GM12878 (cell line): Measurements from ENCODE around the gene KDM8. TPM values are rescaled to one million over a fixed set of nuclear protein-coding genes. Genes with fewer than 3 reads are reported as not detected.
A peak's percentile ranks its signal among the peaks of the same experiment; 100 is the strongest.

Experiments used
- ATAC-seq: fragments of 200-7000 bp; cut with Tn5 transposase; 3 replicates; pipeline ENCODE4 v1.9.1; 2020; ENCODE audit warnings: mild to moderate bottlenecking, moderate library complexity
- BruUV-seq: library from RNA; stranded (reverse); fragments of 400-500 nt; replicated peaks from 2 replicates; lab custom pipeline; 2021; lab: Mats Ljungman, UMichigan
- CTCF ChIA-PET: fragments of 300-600 bp; sonication (Branson Sonifier 250); formaldehyde crosslinking; extraction: SDS; loops from one replicate; lab custom pipeline; 2021; ENCODE audit warnings: inconsistent platforms; lab: Yijun Ruan, JAX
- POLR2A ChIA-PET: fragments of 350-600 bp; formaldehyde crosslinking; extraction: SDS; loops from one replicate; lab custom pipeline; 2021; ENCODE audit warnings: inconsistent platforms; lab: Charles Lee
- RAD21 ChIA-PET: fragments of 300-600 bp; sonication (Branson Sonifier 250); formaldehyde crosslinking; loops from one replicate; lab custom pipeline; 2023; ENCODE audit warnings: antibody characterized with exemption; ENCODE audit not compliant: unreplicated experiment; lab: Charles Lee
- SMC1A ChIA-PET: fragments of 300-600 bp; sonication (Branson Sonifier 250); formaldehyde crosslinking; loops from one replicate; lab custom pipeline; 2023; ENCODE audit not compliant: unreplicated experiment, uncharacterized antibody; lab: Charles Lee
- DNase-seq: peaks from one replicate; pipeline ENCODE4 v3.0.0-alpha.2; 2011; ENCODE audit warnings: low read depth, low spot score
- FAIRE-seq: peaks from 3 replicates; lab custom pipeline; 2011; peaks lifted over from hg19 to GRCh38; lab: Jason Lieb, UNC
- H2AFZ ChIP-seq: 2 replicates; pipeline ENCODE4 v1.6.0; 2011; ENCODE audit warnings: low read depth, low read length, control low read depth; ENCODE audit not compliant: control insufficient read depth
- H3K27ac ChIP-seq: 2 replicates; pipeline ENCODE4 v1.5.1; 2011; ENCODE audit warnings: control low read depth; ENCODE audit not compliant: control insufficient read depth, insufficient read depth
- H3K27me3 ChIP-seq, 2 experiments: replicated peaks in 1 of 2; 2 replicates each; pipeline versions ENCODE4 v1.6.0 to v1.6.1; 2011; ENCODE audit warnings: low read length in 1 of 2; ENCODE audit not compliant: control insufficient read depth in 2 of 2, insufficient read depth in 2 of 2
- H3K36me3 ChIP-seq, 2 experiments: 2 replicates each; pipeline ENCODE4 v1.5.1; 2011; ENCODE audit warnings: low read length in 1 of 2; ENCODE audit not compliant: control insufficient read depth in 2 of 2, insufficient read depth in 2 of 2
- H3K4me1 ChIP-seq: 2 replicates; pipeline ENCODE4 v1.6.1; 2011; ENCODE audit warnings: mild to moderate bottlenecking, low read length, moderate library complexity, mixed read lengths; ENCODE audit not compliant: control insufficient read depth, insufficient read depth
- H3K4me2 ChIP-seq: 2 replicates; pipeline ENCODE4 v1.6.0; 2011; ENCODE audit warnings: control low read depth; ENCODE audit not compliant: control insufficient read depth, insufficient read depth
- H3K4me3 ChIP-seq: fragments of 200-600 bp; sonication (generic); 2 replicates; pipeline ENCODE4 v1.5.1; 2016
- H3K79me2 ChIP-seq: 2 replicates; pipeline ENCODE4 v1.6.0; 2011; ENCODE audit warnings: low read length; ENCODE audit not compliant: control insufficient read depth, insufficient read depth
- H3K9ac ChIP-seq: 2 replicates; pipeline ENCODE4 v1.8.0; 2011; ENCODE audit warnings: low read length, control low read depth, mixed read lengths; ENCODE audit not compliant: control insufficient read depth, insufficient read depth
- H3K9me3 ChIP-seq: replicated peaks from 3 replicates; pipeline ENCODE4 v1.5.1; 2011; ENCODE audit warnings: mild to moderate bottlenecking, low read length; ENCODE audit not compliant: control insufficient read depth, insufficient read depth
- H4K20me1 ChIP-seq: 2 replicates; pipeline ENCODE4 v1.6.0; 2011; ENCODE audit not compliant: control insufficient read depth, insufficient read depth
- CREM ChIP-seq: IDR thresholded peaks from 2 replicates; pipeline ENCODE4 v1.6.1; 2014; ENCODE audit warnings: antibody characterized with exemption, low read depth
- JUND ChIP-seq: IDR thresholded peaks from 2 replicates; pipeline ENCODE4 v1.6.1; 2012; ENCODE audit warnings: low read depth, mild to moderate bottlenecking, low read length, improper control_type of control experiment, moderate library complexity
- ZNF384 ChIP-seq: IDR thresholded peaks from 2 replicates; pipeline ENCODE4 v1.6.1; 2012; ENCODE audit warnings: low read depth, mild to moderate bottlenecking, low read length, improper control_type of control experiment, borderline replicate concordance
- ZNF622 ChIP-seq: fragments of 450-650 bp; IDR thresholded peaks from 2 replicates; pipeline ENCODE4 v1.6.1; 2017; ENCODE audit warnings: mild to moderate bottlenecking, inconsistent platforms
- WGBS: methylation state at CpG from one replicate; pipeline ENCODE4 v1.1.6; 2016; ENCODE audit warnings: low lambda C conversion rate; ENCODE audit not compliant: insufficient replicate concordance, insufficient coverage; ENCODE audit errors: missing lambda C conversion rate; 5-methylcytosine and 5-hydroxymethylcytosine counted together
- in situ Hi-C: fragments of 300-500 bp; cut with MboI; formaldehyde crosslinking; loops from 9 replicates; pipeline ENCODE4 v1.14.3; 2018; ENCODE audit warnings: mixed read lengths
- intact Hi-C: fragments of 100-400 bp; cut with micrococcal nuclease; formaldehyde crosslinking; loops from one replicate; pipeline ENCODE4 v1.14.2; 2022; ENCODE audit not compliant: unreplicated experiment
- polyA plus RNA-seq, 11 experiments: library from polyadenylated mRNA; depleted of rRNA in 4 of 11; unstranded in 6 of 11; stranded (reverse) in 5 of 11; fragments of >200 nt; fragmentation: Nextera tagmentation in 4 of 11; fragmentation: Illumina TruSeq in 1 of 11; extraction: Ambion mirVana in 4 of 11; extraction: Trizol in 1 of 11; gene quantifications; 1 replicate in 1 of 11; 2 replicates in 10 of 11; pipeline versions ENCODE4 v1.2.1 to v1.2.3, GENCODE V29; 2011 to 2016; ENCODE audit warnings: inconsistent platforms in 2 of 11, missing spikeins in 2 of 11, low read depth in 1 of 11
- total RNA-seq, 4 experiments: library from RNA; depleted of rRNA in 3 of 4; stranded (reverse); fragments of >200 nt in 3 of 4; fragmentation: Illumina TruSeq in 1 of 4; extraction: Trizol in 1 of 4; gene quantifications; 2 replicates each; pipeline versions ENCODE4 v1.2.1 to v1.2.3, GENCODE V29; 2013 to 2021
- TF ChIP-seq, protein P1 (sequence below): IDR thresholded peaks from 2 replicates; pipeline ENCODE4 v1.6.1; 2011; ENCODE audit warnings: mild to moderate bottlenecking, low read depth, low read length, moderate library complexity; ENCODE audit not compliant: insufficient replicate concordance

The KDM8 gene
- total and polyA plus RNA-seq, 10 of the 15 experiments (the other 5 are each of a cell fraction or from before 2014, with no cell fraction given): 0.79 to 8.9 (median 5.8) TPM

DNA sequence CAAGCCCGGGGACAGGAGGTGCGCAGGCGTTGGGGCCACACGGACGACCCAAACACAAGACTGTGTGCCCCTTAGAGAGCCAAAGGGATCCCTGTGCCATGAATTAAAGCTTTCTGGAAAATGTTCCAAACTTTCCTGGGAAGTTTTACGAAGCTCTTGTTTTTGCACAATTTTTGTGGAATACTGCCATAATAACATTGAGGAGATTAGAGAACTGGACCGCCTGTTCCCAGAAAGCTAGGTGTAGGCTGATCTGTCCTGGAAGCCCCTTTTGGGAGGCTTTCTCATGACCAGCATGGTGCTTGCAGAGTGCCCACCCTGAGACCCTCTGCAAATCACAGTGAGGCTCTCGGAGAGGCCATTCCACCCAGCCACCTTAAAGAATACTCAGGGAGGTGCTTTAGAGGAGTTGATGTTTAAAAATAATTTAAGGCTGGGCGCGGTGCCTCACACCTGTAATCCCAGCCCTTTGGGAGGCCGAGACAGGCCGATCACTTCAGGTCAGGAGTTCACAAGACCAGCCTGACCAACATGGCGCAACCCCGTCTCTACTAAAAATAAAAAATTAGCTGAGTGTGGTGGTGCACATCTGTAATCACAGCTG is 1.1 kb downstream of the KDM8 start:
- DNase-seq: no peak
- H3K4me2 ChIP-seq: peak overlapping the region; percentile 79
- CTCF ChIA-PET: interaction anchor here (1.0 to 5.6 kb wide), 8 partner anchors 25 to 223 kb away, joined by 3 to 46 read pairs (median 4); no protein-coding TSS in a partner anchor
- TSS peak; percentile 82 for BruUV-seq
- H2AFZ ChIP-seq: peak overlapping the region; percentile 89
- WGBS: 2% methylated on average over 14 of the region's 14 CpGs
- H3K36me3 ChIP-seq: no peaks in the 10 kb centered on the region
- in situ Hi-C loops: no loop called here
- H3K27me3 ChIP-seq: no peaks in the 10 kb centered on the region
- H3K79me2 ChIP-seq: peaks cover 8% of the 10 kb centered on the region
- H3K27ac ChIP-seq: peak overlapping the region; percentile 80
- peak overlapping the region; percentile 87 for H3K9ac ChIP-seq
- no peak for FAIRE-seq
- intact Hi-C loops: no loop called here
- TF ChIP-seq JUND (no peak), CREM (no peak), ZNF384 (no peak), ZNF622 (no peak)
- TF ChIP-seq, protein P1, sequence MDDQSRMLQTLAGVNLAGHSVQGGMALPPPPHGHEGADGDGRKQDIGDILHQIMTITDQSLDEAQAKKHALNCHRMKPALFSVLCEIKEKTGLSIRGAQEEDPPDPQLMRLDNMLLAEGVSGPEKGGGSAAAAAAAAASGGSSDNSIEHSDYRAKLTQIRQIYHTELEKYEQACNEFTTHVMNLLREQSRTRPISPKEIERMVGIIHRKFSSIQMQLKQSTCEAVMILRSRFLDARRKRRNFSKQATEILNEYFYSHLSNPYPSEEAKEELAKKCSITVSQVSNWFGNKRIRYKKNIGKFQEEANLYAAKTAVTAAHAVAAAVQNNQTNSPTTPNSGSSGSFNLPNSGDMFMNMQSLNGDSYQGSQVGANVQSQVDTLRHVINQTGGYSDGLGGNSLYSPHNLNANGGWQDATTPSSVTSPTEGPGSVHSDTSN: no peak
- H4K20me1 ChIP-seq: no peaks in the 10 kb centered on the region
- no peak for ATAC-seq
- H3K4me1 ChIP-seq: peaks cover 18% of the 10 kb centered on the region
- no peaks in the 10 kb centered on the region for H3K9me3 ChIP-seq
- POLR2A ChIA-PET: interaction anchor here (0.5 to 2.4 kb wide), 12 partner anchors 9 to 248 kb away, joined by 3 to 11 read pairs (median 4); partner anchors contain the start of gene NSMCE1
- RAD21 ChIA-PET: interaction anchor here (0.6 to 2.4 kb wide), 15 partner anchors 12 to 200 kb away, joined by 3 to 15 read pairs (median 4); no protein-coding TSS in a partner anchor
- peak overlapping the region; percentile 80 for H3K4me3 ChIP-seq
- SMC1A ChIA-PET: interaction anchor here (0.5 to 2.1 kb wide), 16 partner anchors 25 to 196 kb away, joined by 3 to 10 read pairs (median 4); no protein-coding TSS in a partner anchor
